Measurements from ENCODE around the gene BACH2. TPM values are rescaled to one million over a fixed set of nuclear protein-coding genes. Genes with fewer than 3 reads are reported as not detected.
A peak's percentile ranks its signal among the peaks of the same experiment; 100 is the strongest.

BACH2 gene
- total RNA-seq, 1 donor, result 3.6 TPM

DNA sequence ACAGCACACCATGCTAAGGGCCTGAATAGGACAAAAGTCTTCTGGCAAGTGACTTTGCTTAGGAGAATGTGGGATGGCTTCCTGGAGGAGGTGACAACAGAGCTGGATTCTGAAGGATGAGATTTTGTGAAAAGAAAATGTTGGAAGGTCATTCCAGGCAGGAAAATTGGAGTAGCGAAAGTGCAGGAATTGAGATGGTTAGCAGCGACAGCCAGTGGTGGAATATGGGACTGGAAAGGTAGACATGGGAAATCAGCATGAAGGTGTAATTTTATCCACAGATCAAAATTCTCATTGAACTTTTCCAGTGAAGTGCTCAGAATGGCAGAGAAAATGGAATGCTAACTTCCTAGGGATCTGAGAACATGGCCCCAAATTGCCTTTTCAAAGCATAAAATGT, 5.7 kb upstream of the BACH2 start:
- no peaks in the 10 kb centered on the region for H4K20me1 ChIP-seq (ENCODE audit: insufficient read depth, low read length)
- TF ChIP-seq, protein P1, sequence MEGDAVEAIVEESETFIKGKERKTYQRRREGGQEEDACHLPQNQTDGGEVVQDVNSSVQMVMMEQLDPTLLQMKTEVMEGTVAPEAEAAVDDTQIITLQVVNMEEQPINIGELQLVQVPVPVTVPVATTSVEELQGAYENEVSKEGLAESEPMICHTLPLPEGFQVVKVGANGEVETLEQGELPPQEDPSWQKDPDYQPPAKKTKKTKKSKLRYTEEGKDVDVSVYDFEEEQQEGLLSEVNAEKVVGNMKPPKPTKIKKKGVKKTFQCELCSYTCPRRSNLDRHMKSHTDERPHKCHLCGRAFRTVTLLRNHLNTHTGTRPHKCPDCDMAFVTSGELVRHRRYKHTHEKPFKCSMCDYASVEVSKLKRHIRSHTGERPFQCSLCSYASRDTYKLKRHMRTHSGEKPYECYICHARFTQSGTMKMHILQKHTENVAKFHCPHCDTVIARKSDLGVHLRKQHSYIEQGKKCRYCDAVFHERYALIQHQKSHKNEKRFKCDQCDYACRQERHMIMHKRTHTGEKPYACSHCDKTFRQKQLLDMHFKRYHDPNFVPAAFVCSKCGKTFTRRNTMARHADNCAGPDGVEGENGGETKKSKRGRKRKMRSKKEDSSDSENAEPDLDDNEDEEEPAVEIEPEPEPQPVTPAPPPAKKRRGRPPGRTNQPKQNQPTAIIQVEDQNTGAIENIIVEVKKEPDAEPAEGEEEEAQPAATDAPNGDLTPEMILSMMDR (IDR thresholded peaks at IDR 0.05; ENCODE audit: extremely low read depth, low read depth, low read length), result peak; percentile 5
- H2AFZ ChIP-seq (ENCODE audit: low read length), result no peak overlapping the region
- no peaks in the 10 kb centered on the region for H3K36me3 ChIP-seq (ENCODE audit: insufficient read depth, low read length)
- no peak overlapping the region for H3K27ac ChIP-seq (ENCODE audit: low read depth, low read length)
- no peak overlapping the region for H3K4me3 ChIP-seq (ENCODE audit: insufficient read depth, low read length)
- no peak for DNase-seq (ENCODE audit: insufficient read length, low spot score, missing footprints)
- no peaks in the 10 kb centered on the region for H3K9me3 ChIP-seq (ENCODE audit: low read depth, low read length)
- H3K79me2 ChIP-seq (ENCODE audit: insufficient read depth, low read length), result no peaks in the 10 kb centered on the region
- no peaks in the 10 kb centered on the region for H3K4me1 ChIP-seq (ENCODE audit: insufficient read depth, low read length)
- H3K4me2 ChIP-seq (ENCODE audit: insufficient read depth, low read length), result no peak overlapping the region
- H3K27me3 ChIP-seq (ENCODE audit: insufficient read depth, low read length), result peaks cover 68% of the 10 kb centered on the region

DNA sequence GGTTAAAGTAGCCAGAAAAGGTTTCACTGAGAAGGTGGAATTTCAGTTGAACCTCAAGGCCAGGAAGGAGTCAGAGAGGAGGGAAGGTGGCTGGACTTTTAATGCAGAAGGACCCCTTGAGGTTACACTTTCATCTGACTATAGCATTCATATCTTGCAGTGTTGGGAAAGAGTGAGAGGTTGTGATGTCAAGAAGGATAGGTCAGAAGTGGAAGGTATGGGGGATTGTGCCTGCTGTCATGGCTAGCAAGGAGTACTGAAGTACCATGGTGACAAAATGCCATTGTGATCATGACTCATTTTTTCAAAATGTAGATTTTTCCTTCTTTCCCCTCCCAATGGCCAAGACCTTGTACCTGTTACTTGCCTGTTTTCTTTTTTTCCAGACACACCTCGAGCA, 5.2 kb upstream of the BACH2 start:
- no peaks in the 10 kb centered on the region for H3K9me3 ChIP-seq (ENCODE audit: low read depth, low read length)
- H2AFZ ChIP-seq (ENCODE audit: low read length), result no peak overlapping the region
- no peaks in the 10 kb centered on the region for H4K20me1 ChIP-seq (ENCODE audit: insufficient read depth, low read length)
- no peak for DNase-seq (ENCODE audit: insufficient read length, low spot score, missing footprints)
- no peak overlapping the region for H3K4me2 ChIP-seq (ENCODE audit: insufficient read depth, low read length)
- H3K4me3 ChIP-seq (ENCODE audit: insufficient read depth, low read length), result no peak overlapping the region
- peaks cover 68% of the 10 kb centered on the region for H3K27me3 ChIP-seq (ENCODE audit: insufficient read depth, low read length)
- H3K79me2 ChIP-seq (ENCODE audit: insufficient read depth, low read length), result no peaks in the 10 kb centered on the region
- no peaks in the 10 kb centered on the region for H3K4me1 ChIP-seq (ENCODE audit: insufficient read depth, low read length)
- H3K36me3 ChIP-seq (ENCODE audit: insufficient read depth, low read length), result no peaks in the 10 kb centered on the region
- TF ChIP-seq, protein P1 (IDR thresholded peaks at IDR 0.05; ENCODE audit: extremely low read depth, low read depth, low read length), result no peak
- no peak overlapping the region for H3K27ac ChIP-seq (ENCODE audit: low read depth, low read length)

DNA sequence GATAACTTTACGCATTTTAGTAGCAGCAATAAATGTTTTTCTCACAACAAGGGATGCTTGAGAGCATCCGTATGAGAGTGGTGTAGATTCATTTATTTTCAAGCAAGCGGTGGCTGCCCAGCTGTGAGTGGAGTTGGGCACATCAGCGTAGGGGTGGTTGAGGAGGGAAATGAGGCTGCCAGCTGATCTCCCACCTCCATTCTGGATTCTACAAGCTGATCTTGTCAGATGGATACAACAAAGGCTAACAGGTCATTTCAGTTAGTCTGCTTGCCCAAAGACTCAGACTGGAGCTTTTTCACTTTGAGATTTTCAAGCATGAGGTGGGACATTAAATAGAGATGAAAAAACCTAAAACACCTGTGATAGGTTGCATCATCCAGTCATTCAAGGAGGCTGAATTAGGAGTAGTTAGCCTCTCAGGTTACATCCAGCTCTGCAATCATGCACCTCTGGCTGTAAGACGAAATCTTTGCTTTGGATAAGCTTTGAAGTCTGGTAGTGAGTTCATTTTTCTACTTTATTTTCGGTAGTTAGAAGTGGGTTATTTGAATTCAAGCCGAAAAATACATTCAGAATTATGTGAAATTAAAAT, 1.9 kb upstream of the BACH2 start:
- H3K9me3 ChIP-seq (ENCODE audit: low read depth, low read length), result no peaks in the 10 kb centered on the region
- H3K4me1 ChIP-seq (ENCODE audit: insufficient read depth, low read length), result no peaks in the 10 kb centered on the region
- H2AFZ ChIP-seq (ENCODE audit: low read length), result no peak overlapping the region
- H3K4me2 ChIP-seq (ENCODE audit: insufficient read depth, low read length), result no peak overlapping the region
- no peaks in the 10 kb centered on the region for H3K79me2 ChIP-seq (ENCODE audit: insufficient read depth, low read length)
- H3K36me3 ChIP-seq (ENCODE audit: insufficient read depth, low read length), result no peaks in the 10 kb centered on the region
- TF ChIP-seq, protein P1 (IDR thresholded peaks at IDR 0.05; ENCODE audit: extremely low read depth, low read depth, low read length), result no peak
- H3K27ac ChIP-seq (ENCODE audit: low read depth, low read length), result no peak overlapping the region
- H3K27me3 ChIP-seq (ENCODE audit: insufficient read depth, low read length), result peaks cover 65% of the 10 kb centered on the region
- no peak overlapping the region for H3K4me3 ChIP-seq (ENCODE audit: insufficient read depth, low read length)
- DNase-seq (ENCODE audit: insufficient read length, low spot score, missing footprints), result no peak
- no peaks in the 10 kb centered on the region for H4K20me1 ChIP-seq (ENCODE audit: insufficient read depth, low read length)

DNA sequence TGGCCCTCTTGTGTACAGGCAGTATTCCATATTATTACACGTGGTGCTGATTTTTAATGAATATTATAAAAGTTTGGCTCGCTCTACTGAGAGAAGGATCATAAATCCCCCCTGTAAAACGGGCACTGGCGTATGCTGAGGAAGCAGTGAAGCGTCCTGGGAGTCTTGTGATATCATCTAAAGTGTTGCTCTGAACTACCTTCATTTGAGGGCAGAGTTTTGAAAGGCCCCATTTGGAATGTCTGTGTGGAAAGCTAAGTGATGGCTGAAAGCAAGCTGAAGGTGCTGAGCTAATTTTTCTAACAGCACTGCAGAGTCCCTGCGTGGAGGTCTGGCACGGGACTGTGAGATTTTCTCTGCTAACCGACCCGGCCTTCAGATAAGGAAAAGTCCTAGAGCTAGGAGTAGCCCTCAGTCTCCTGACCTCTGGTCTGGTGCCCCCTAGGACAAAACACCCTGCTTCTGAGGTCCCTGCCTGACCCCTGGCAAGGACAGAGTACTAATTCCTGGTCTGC, 1.3 kb upstream of the BACH2 start:
- TF ChIP-seq, protein P1 (IDR thresholded peaks at IDR 0.05; ENCODE audit: extremely low read depth, low read depth, low read length), result no peak
- H3K27ac ChIP-seq (ENCODE audit: low read depth, low read length), result no peak overlapping the region
- H4K20me1 ChIP-seq (ENCODE audit: insufficient read depth, low read length), result no peaks in the 10 kb centered on the region

More for the DNA sequence above, 1.3 kb upstream of the BACH2 start:
- no peaks in the 10 kb centered on the region for H3K79me2 ChIP-seq (ENCODE audit: insufficient read depth, low read length)
- H3K27me3 ChIP-seq (ENCODE audit: insufficient read depth, low read length), result peaks cover 59% of the 10 kb centered on the region
- no peak for DNase-seq (ENCODE audit: insufficient read length, low spot score, missing footprints)
- no peak overlapping the region for H2AFZ ChIP-seq (ENCODE audit: low read length)
- H3K36me3 ChIP-seq (ENCODE audit: insufficient read depth, low read length), result no peaks in the 10 kb centered on the region
- no peak overlapping the region for H3K4me3 ChIP-seq (ENCODE audit: insufficient read depth, low read length)
- no peaks in the 10 kb centered on the region for H3K9me3 ChIP-seq (ENCODE audit: low read depth, low read length)
- no peak overlapping the region for H3K4me2 ChIP-seq (ENCODE audit: insufficient read depth, low read length)
- no peaks in the 10 kb centered on the region for H3K4me1 ChIP-seq (ENCODE audit: insufficient read depth, low read length)
